RWPE2 (cell line): ENCODE data around the gene EIF5.

Experiments used
- ATAC-seq: fragments of 200-7000 bp; cut with Tn5 transposase; 3 replicates; pipeline ENCODE4 v1.9.1; 2021; ENCODE audit warnings: low read depth
- DNase-seq: peaks from one replicate; pipeline ENCODE4 v3.0.0-alpha.2; 2020; ENCODE audit warnings: low spot score
- H3K27ac ChIP-seq: fragments of 450-650 bp; 2 replicates; pipeline ENCODE4 v1.5.1; 2017; ENCODE audit warnings: mild to moderate bottlenecking; ENCODE audit not compliant: poor library complexity, severe bottlenecking
- H3K27me3 ChIP-seq: fragments of 250-450 bp; sonication (Bioruptor Pico); 2 replicates; pipeline ENCODE4 v1.5.1; 2021; ENCODE audit warnings: mild to moderate bottlenecking, moderate library complexity; ENCODE audit not compliant: insufficient read depth, poor library complexity, severe bottlenecking
- H3K36me3 ChIP-seq: fragments of 250-450 bp; sonication (Bioruptor Pico); 2 replicates; pipeline ENCODE4 v1.5.1; 2020; ENCODE audit warnings: low read depth, mild to moderate bottlenecking, moderate library complexity
- H3K4me1 ChIP-seq: fragments of 250-450 bp; sonication (Bioruptor Pico); 2 replicates; pipeline ENCODE4 v1.5.1; 2021; ENCODE audit warnings: mild to moderate bottlenecking, moderate library complexity; ENCODE audit not compliant: insufficient read depth, poor library complexity, severe bottlenecking
- H3K4me3 ChIP-seq: fragments of 250-450 bp; sonication (Bioruptor Pico); 2 replicates; pipeline ENCODE4 v1.5.1; 2021; ENCODE audit warnings: mild to moderate bottlenecking, moderate library complexity; ENCODE audit not compliant: severe bottlenecking
- H3K9me3 ChIP-seq: fragments of 250-450 bp; sonication (Bioruptor Pico); 2 replicates; pipeline ENCODE4 v1.5.1; 2021; ENCODE audit warnings: mild to moderate bottlenecking, moderate library complexity; ENCODE audit not compliant: severe bottlenecking
- TF ChIP-seq, protein P1 (sequence below): fragments of 450-650 bp; IDR thresholded peaks from one replicate; pipeline ENCODE4 v1.5.1; 2017; ENCODE audit warnings: mild to moderate bottlenecking, moderate library complexity; ENCODE audit not compliant: poor library complexity, severe bottlenecking

Gene EIF5

GRCh38 chr14:103333754-103334643 is at the start of gene EIF5:
Gene EIF5, plus strand, starts transcription at chr14:103334237. Its CDS starts 1,624 bp downstream, at chr14:103335861.
- H3K4me1 ChIP-seq: peaks cover 13% of the 10 kb centered on the region
- no peaks in the 10 kb centered on the region for H3K9me3 ChIP-seq
- ATAC-seq: peak; percentile 87
- DNase-seq: peak; percentile 99
- H3K27me3 ChIP-seq: no peaks in the 10 kb centered on the region
- TF ChIP-seq, protein P1, sequence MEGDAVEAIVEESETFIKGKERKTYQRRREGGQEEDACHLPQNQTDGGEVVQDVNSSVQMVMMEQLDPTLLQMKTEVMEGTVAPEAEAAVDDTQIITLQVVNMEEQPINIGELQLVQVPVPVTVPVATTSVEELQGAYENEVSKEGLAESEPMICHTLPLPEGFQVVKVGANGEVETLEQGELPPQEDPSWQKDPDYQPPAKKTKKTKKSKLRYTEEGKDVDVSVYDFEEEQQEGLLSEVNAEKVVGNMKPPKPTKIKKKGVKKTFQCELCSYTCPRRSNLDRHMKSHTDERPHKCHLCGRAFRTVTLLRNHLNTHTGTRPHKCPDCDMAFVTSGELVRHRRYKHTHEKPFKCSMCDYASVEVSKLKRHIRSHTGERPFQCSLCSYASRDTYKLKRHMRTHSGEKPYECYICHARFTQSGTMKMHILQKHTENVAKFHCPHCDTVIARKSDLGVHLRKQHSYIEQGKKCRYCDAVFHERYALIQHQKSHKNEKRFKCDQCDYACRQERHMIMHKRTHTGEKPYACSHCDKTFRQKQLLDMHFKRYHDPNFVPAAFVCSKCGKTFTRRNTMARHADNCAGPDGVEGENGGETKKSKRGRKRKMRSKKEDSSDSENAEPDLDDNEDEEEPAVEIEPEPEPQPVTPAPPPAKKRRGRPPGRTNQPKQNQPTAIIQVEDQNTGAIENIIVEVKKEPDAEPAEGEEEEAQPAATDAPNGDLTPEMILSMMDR: no peak
- H3K4me3 ChIP-seq: peak within 1 kb of the TSS; percentile 91
- H3K27ac ChIP-seq: peak within 1 kb of the TSS; percentile 88
- H3K36me3 ChIP-seq: peaks cover 43% of the 10 kb centered on the region

DNA sequence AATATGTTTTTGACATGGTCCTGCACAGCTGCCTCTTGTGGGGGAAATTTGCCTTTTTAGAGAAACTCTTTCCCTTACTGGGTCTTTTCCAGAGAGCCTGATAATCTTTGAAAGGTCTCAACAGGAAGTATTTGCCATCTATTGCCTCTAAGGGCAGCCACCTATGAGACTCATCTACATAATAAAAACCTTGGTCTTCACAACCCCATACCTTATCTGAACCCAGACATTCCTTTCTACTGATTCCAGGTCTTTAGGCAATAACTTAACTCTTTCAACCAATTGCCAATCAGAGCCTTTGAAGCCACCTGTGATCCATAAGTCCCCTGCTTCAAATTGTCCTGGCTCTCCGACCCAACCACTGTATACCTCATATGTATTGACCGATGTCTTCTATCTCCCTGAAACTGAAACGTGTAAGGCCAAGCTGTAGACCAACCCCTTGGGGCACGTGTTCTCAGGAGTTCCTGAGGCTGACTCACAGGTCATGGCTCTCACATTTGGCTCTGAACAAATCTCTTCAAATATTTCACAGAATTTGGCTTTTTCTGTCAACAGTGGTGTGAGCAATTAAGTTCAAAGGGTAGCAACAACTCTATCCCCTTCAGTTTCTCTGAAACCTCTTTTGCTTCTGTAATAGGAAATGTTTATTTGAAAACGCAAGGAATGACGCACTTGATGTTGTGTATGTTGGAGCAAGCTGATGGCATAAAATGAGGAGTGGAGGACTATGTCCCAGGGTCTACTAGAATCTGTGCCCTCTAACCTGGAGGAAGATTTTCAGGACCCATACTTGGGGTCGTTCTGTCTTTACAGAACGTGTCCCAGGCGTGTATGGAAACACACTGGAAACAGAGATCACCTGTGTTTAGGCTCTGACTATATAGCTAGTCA is 49.2 kb upstream of the EIF5 start:
- no peak overlapping the region for H3K27ac ChIP-seq
- TF ChIP-seq, protein P1: no peak
- no peaks in the 10 kb centered on the region for H3K36me3 ChIP-seq
- DNase-seq: no peak
- no peaks in the 10 kb centered on the region for H3K9me3 ChIP-seq
- H3K4me3 ChIP-seq: no peak overlapping the region
- H3K27me3 ChIP-seq: peaks cover 2% of the 10 kb centered on the region
- ATAC-seq: peak; percentile 80
- peaks cover 9% of the 10 kb centered on the region for H3K4me1 ChIP-seq

DNA sequence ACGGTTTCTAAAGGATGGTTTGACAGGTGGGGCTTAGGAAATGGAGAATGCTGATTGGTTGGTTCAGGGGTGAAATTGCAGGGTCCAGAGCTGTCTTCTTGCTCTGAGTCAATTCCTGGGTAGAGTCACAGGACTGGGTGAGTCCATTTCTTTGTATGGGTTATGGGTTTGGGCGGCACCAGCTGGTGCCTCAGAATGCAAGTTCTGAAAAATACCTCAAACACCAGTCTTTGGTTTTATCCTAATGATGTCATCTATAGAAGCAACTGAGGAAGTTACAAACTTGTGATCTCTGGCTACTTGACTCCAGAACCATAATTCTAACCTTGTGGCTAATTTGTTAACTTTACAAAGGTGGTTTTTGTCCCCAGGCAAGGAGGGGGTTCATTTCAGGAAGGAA is 47.6 kb upstream of the EIF5 start:
- Histone ChIP-seq H3K27ac (no peak overlapping the region), H3K4me1 (peaks cover 9% of the 10 kb centered on the region), H3K36me3 (no peaks in the 10 kb centered on the region), H3K27me3 (no peaks in the 10 kb centered on the region), H3K4me3 (no peak overlapping the region), H3K9me3 (no peaks in the 10 kb centered on the region)
- ATAC-seq (no peak), DNase-seq (no peak)
- TF ChIP-seq, protein P1: no peak

DNA sequence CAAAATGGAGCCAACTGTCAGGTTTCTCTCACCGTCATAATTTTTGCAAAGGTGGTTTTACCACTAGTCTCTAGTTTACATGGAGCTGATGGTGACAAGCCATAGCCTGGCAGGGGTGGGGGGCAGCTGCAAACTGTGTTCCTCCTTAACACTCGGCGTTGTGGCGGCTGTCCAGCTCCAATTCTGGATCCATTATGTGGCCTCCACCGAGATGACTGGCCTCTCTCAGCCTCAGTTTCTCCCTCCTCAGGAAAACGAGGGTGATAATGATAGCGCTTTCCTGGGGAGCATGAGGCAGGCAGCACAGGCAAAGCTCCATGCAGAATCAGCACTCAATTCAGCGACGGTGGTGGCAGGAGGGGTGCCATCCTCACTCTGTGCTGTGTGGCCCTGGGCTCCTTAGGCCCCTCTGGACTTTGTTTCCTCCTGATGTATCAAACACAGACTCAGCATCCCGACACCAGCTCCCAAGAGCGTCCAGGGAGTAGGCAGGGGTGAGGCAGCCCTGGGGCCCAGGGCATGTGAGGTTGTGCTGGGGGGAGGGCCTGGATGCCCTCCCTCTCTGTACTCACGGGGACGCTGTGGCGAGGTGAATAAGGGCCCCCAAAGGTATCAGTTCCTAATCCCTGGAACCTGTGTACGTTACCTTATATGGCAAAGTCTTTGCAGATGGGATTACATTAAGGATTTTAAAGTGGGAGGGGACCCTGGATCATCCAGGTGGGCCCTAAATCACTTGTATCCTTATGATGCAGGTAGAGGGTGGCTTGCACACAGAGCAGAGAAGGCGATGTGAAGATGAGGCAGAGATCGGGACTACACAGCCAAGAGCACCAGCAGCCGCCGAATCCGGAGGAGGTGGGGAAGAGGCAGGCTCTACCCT is 46.8 kb upstream of the EIF5 start:
- no peak overlapping the region for H3K4me3 ChIP-seq
- TF ChIP-seq, protein P1: no peak
- H3K27me3 ChIP-seq: no peaks in the 10 kb centered on the region
- ATAC-seq (no peak), DNase-seq (no peak)
- peaks cover 9% of the 10 kb centered on the region for H3K4me1 ChIP-seq
- no peak overlapping the region for H3K27ac ChIP-seq
- no peaks in the 10 kb centered on the region for H3K9me3 ChIP-seq
- no peaks in the 10 kb centered on the region for H3K36me3 ChIP-seq
